ENCODE data around the gene RSPO3.

The RSPO3 gene

GRCh38 chr6:127182501-127182900, 64.0 kb downstream of the RSPO3 start:
- H3K4me1 ChIP-seq (ENCODE audit: control insufficient read depth, insufficient read depth, low read length): no peaks in the 10 kb centered on the region
- H3K36me3 ChIP-seq (ENCODE audit: control insufficient read depth in 2 of 2, insufficient read depth in 1 of 2, low read length in 2 of 2): no peaks in the 10 kb centered on the region
- H3K27ac ChIP-seq (ENCODE audit: extremely low read depth, low read depth, low read length): no peak overlapping the region
- TF ChIP-seq ZFHX2 (tag by site-specific recombination; conservative IDR thresholded peaks at IDR 0.05) (no peak), ZNF202 (tag by site-specific recombination; IDR thresholded peaks at IDR 0.05; ENCODE audit: borderline replicate concordance) (no peak), ZNF132 (tag by site-specific recombination; IDR thresholded peaks at IDR 0.05; ENCODE audit: borderline replicate concordance) (no peak), WT1 (tag by site-specific recombination; IDR thresholded peaks at IDR 0.05) (no peak), PRDM4 (tag by site-specific recombination; IDR thresholded peaks at IDR 0.05) (no peak), ZNF324 (tag by site-specific recombination; IDR thresholded peaks at IDR 0.05) (no peak), ZNF433 (tag by site-specific recombination; IDR thresholded peaks at IDR 0.05; ENCODE audit: low read depth) (no peak), SCRT2 (tag by site-specific recombination; IDR thresholded peaks at IDR 0.05) (no peak), EGR2 (tag by site-specific recombination; IDR thresholded peaks at IDR 0.05; ENCODE audit: low read depth) (no peak), ZNF24 (tag by site-specific recombination; IDR thresholded peaks at IDR 0.05) (no peak), ZNF664 (tag by site-specific recombination; IDR thresholded peaks at IDR 0.05) (no peak), MEIS1 (CRISPR knock-in tag; IDR thresholded peaks at IDR 0.05; ENCODE audit: borderline replicate concordance) (no peak), ZNF639 (tag by site-specific recombination; IDR thresholded peaks at IDR 0.05) (no peak)
- TF ChIP-seq, protein P1, sequence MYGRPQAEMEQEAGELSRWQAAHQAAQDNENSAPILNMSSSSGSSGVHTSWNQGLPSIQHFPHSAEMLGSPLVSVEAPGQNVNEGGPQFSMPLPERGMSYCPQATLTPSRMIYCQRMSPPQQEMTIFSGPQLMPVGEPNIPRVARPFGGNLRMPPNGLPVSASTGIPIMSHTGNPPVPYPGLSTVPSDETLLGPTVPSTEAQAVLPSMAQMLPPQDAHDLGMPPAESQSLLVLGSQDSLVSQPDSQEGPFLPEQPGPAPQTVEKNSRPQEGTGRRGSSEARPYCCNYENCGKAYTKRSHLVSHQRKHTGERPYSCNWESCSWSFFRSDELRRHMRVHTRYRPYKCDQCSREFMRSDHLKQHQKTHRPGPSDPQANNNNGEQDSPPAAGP (tag by site-specific recombination; IDR thresholded peaks at IDR 0.05): no peak
- CTCF ChIA-PET: interaction anchor here (0.7 kb wide), 1 partner anchor 8 kb away, joined by 3 read pairs; no protein-coding TSS in a partner anchor
- POLR2A ChIA-PET: no interaction called here
- H3K4me3 ChIP-seq (ENCODE audit: low read depth, low read length): no peak overlapping the region
- no peaks in the 10 kb centered on the region for H3K9me3 ChIP-seq (ENCODE audit: control insufficient read depth, insufficient read depth, low read depth, low read length)

- ChIA-PET POLR2A (no interaction called here), CTCF (interaction anchor here (0.9 to 1.3 kb wide), 6 partner anchors 20 to 381 kb away, joined by 3 to 6 read pairs (median 3); no protein-coding TSS in a partner anchor)
- Histone ChIP-seq H3K27ac (ENCODE audit: extremely low read depth, low read depth, low read length) (no peak overlapping the region), H3K36me3 (ENCODE audit: control insufficient read depth in 2 of 2, insufficient read depth in 1 of 2, low read length in 2 of 2) (no peaks in the 10 kb centered on the region), H3K9me3 (ENCODE audit: control insufficient read depth, insufficient read depth, low read depth, low read length) (no peaks in the 10 kb centered on the region), H3K4me3 (ENCODE audit: low read depth, low read length) (no peak overlapping the region), H3K4me1 (ENCODE audit: control insufficient read depth, insufficient read depth, low read length) (no peaks in the 10 kb centered on the region)
- TF ChIP-seq GLI4 (tag by site-specific recombination; IDR thresholded peaks at IDR 0.05): no peak
- no peak for TF ChIP-seq ZNF449 (tag by site-specific recombination; IDR thresholded peaks at IDR 0.05)
- TF ChIP-seq KLF10 (tag by site-specific recombination; IDR thresholded peaks at IDR 0.05): no peak
Observed at GRCh38 chr6:127185437-127185995, 67.0 kb downstream of the RSPO3 start.

Data from HEK293 (cell line).